Daoy (cell line): ENCODE measurements around the gene POLG. TPM values are rescaled to one million over a fixed set of nuclear protein-coding genes. Genes with fewer than 3 reads are reported as not detected.

Experiments used
- DNase-seq: peaks from one replicate; pipeline ENCODE4 v3.0.0-alpha.2; 2015; ENCODE audit warnings: low read depth
- total RNA-seq: library from RNA; depleted of rRNA; stranded (reverse); fragments of >200 nt; shearing (Covaris generic); gene quantifications from 2 replicates; pipeline ENCODE4 v1.2.3, GENCODE V29; 2014; rRNA removed

The POLG gene
- 30.9 and 35.0 TPM in 2 replicates for total RNA-seq

- DNase-seq = peak; percentile 98
These were observed at the start of gene POLG for GRCh38 chr15:89334510-89335297. TSS of gene POLG (minus strand) at chr15:89334824. CDS start at chr15:89333754, 1,070 bp downstream.

DNA sequence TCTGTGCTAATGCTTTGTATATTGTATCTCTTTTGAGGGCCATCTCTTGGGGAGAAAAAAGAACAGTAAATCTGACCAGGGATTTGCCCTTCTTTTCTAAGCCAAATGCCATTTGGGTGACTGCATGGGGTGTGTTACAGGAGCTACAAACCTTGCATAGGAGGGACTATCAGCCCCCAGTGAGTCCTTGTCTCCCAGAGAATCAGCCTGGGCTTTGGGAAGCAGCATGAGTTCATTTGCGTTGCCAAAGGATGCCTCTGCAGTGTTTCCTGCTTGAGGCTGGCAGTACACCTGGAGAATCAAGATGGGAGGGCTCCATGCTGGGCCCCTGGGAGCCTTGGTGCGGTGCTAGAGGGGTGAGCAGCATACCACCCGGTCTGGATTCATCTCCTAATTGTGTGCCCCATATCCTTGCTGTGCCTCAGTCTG lies 49.6 kb upstream of the POLG start:
- peak; percentile 17 for DNase-seq

- peak; percentile 87 for DNase-seq
These were observed 48.9 kb upstream of the POLG start for GRCh38 chr15:89383365-89384175.

GRCh38 chr15:89381888-89382686 lies 47.5 kb upstream of the POLG start:
- DNase-seq = no peak

- no peak for DNase-seq
These were observed 46.7 kb upstream of the POLG start for GRCh38 chr15:89381331-89381730.

DNA sequence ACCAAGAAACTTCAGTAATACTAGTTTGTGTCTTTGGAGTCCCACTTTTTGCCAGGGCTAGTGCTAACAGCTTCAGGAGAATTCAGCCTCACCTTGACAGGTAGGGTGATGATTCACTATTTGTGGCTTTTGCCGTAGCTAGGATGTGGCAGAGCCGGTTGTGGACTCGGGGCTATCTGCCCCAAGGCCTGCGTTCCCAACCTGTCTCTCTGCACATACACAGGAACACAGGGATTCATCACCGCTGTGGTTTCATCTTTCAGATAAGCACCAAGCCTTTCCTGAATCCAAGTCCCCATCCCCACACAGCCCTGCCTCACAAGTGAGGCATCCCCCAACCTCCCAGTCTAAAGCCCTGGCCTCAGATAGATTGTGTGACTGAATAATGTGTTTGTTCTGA lies 45.2 kb upstream of the POLG start:
- DNase-seq = no peak

- DNase-seq = no peak
These were observed 44.6 kb upstream of the POLG start for GRCh38 chr15:89379251-89379695.

DNA sequence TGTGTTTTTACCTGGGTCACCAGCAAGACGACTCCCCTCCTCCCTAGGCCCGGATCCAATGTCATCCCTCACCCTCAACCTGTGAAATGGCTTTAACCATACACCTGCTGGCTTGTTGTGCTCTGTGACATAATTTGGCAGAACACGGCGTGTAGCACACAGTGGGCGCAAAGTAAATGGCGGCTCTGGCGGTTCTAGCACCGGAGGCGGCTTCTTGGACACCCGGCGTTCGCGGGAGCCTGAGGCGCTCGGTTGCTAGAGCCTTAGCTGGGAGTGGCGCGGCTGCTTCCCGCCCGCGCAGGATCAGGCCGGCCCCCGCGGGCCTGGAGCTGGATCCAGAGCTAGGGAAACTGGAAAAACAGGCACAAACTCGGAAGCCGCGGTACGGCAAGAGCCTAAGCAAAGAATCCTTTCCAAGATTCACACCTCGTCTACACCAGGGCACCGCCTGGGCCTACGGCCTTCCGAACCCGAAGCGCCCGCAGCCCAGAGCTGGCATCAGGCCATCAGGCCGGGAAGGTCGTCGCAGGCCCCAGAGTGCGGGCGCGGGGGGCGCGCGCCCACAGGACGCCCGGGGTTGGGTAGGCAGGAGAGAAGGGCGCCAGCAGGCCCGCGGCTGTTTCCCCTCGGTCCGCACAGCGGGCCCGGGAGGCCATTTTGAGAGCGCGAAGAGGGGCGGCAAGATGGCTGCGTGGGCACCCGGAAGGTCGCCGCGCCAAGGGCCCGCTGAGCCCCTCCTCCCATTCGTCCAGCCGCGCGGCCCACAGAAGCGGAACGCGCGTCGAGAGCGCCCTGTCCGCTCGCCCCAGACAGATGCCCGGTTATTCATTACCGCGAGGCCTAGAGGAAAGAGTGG lies 43.9 kb upstream of the POLG start:
- DNase-seq = no peak

DNA sequence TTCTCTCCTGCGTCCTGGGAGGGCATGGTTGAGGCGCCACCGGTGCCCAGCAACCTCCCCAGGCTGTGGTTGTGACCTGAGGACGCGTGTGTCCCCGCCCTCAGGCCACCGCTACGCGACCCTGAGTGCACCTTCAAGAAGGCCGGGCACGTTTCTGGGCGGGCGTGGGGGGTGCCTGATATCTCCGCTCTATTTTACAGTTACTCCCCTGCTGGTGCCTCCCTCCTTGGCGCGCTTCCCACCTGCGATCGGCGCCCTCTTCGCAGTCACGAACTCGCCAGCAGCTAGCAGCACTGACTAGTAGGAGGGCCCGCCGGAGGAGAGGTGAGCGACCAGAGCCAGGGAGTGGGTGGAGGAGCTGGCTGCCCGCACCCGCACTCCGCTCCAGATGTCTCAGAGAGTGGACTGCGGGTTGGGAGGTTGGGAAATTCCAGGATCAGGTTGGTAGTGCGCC lies 43.2 kb upstream of the POLG start:
- no peak for DNase-seq

- no peak for DNase-seq
These were observed 42.6 kb upstream of the POLG start for GRCh38 chr15:89377024-89377841.

DNA sequence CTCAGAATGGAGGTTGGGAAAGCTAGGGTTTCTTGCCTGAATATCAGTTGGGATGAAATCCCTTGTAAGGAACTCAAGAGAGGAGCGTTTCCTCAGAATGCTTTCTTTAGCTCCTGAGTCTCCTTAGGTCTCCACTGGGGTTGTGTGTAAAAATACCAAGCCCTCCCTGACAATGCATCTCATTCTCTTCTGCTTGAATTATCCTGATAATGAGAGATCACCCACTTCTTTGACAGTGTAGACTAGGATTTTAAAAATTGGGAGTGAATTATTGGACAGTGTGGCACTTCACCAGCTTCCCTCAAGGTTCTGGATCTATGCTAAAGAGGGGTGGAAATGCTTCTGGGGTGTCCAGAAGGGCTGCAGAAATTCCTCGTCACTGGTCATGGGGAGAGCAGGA lies 41.8 kb upstream of the POLG start:
- no peak for DNase-seq

- DNase-seq = no peak
These were observed 40.7 kb upstream of the POLG start for GRCh38 chr15:89375093-89376005.

DNA sequence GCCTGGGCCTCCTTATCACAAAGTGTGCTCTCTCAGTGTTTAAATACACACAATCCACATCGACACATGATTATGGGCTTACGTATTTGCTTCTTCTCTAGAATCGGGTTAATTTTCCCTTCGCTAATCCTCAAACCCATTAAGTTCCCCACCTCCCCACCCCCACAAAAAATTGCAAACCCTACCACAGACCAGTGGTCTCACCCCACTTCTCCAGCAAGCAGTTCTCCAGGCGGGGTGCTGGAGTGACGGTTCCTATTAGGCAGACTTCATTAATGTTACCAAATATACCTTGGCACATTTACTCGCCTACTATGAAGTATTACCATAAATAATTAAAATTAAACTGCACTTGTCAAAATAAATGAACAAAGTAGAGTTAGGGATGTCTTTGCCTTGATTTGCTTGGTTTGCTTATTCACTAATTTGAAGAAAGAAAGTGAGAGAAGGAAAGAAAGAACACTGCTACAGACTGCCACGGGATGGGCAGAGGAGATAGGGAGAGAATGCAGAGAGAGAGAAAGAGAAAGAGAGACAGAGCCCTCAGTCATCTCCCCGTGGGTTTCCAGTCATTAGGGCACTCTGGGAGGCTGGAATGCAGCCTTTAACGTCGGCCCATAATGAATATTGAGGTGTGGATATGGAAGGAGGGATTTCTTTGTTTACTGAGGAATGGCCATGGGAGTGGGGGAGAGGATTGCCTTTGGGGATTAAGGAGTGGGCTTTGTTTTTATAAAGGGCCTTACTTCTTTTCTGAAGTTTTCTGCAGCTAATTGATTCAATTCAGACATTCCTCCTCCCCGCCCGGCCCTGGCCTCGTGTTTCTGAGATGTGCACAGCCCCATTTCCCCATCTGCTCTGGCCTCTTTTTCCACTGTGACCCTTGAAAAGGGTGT lies 39.7 kb upstream of the POLG start:
- DNase-seq = no peak

DNA sequence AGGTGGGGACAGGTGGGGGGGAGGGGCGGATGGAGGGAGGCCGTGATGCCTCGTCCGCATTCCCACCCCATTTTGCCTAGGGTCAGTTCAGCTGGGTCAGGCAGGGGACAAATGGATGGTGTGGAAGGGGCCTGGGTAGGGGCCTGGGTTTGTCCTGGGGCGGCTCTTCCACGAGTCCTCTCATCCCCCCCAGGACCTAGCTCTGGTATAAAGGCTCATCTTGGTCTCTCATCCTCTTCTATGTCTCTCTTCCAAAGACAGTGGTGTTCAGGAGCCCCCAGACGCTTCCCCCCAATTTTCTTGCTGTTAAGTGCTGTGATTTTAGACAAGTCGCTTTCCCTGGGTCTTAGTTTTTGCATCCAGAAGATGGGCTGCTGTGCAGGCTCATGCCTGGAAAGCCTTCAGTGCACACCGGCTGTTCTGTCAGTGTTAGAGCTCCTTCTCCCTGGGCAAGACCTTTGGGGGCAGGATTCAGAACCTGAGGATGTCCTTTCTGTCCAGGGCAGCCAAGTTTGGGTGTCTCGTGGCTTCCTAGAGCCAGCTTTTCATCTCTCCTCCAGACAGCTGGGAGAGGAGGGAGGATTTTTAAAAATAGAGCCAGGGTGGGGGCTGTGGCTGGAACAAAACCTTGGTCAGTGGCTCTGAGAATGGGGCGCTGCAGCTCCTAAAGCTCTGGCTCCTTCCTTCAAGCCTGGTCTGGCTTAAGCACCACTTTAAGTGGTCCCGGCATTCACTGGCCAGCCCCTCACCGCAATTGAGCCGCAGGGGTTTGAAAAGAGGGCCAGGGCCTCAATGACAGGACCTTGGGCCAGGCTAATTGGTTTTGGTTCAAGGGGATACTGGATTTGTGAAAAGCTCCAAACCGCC lies 37.7 kb upstream of the POLG start:
- DNase-seq = no peak

- peak; percentile 15 for DNase-seq
These were observed 36.8 kb upstream of the POLG start for GRCh38 chr15:89371228-89372044.

- DNase-seq = no peak
These were observed 36.3 kb upstream of the POLG start for GRCh38 chr15:89370978-89371227.
